ENCODE data around the gene FBXO11. TPM values are rescaled to one million over a fixed set of nuclear protein-coding genes. Genes with fewer than 3 reads are reported as not detected.

Gene FBXO11
- total and polyA plus RNA-seq, 2 of the 4 experiments (the other 2 are of a cell fraction): 27.1 to 29.6 TPM

GRCh38 chr2:47774567-47774966 is 131.7 kb downstream of the FBXO11 start:
- Histone ChIP-seq H2AK9ac (replicated peaks; ENCODE audit: low read depth, low read length, poor library complexity) (no peak overlapping the region), H3K4me3 (ENCODE audit: insufficient read depth, low read depth, low read length) (no peak overlapping the region), H4K20me1 (ENCODE audit: insufficient read depth, low read length) (no peaks in the 10 kb centered on the region), H4K8ac (ENCODE audit: low read depth in 2 of 2, low read length in 2 of 2) (no peak overlapping the region), H3K14ac (replicated peaks; ENCODE audit: low read depth, low read length) (no peak overlapping the region), H4K5ac (ENCODE audit: low read depth, low read length) (no peak overlapping the region), H3K79me1 (ENCODE audit: low read depth in 1 of 2, low read length in 2 of 2) (no peaks in the 10 kb centered on the region), H3K23ac (ENCODE audit: low read depth, low read length) (no peak overlapping the region), H3K27me3 (ENCODE audit: control insufficient read depth, insufficient read depth, low read length) (no peaks in the 10 kb centered on the region), H2BK5ac (ENCODE audit: low read depth, low read length, poor library complexity, severe bottlenecking) (no peak overlapping the region), H3K9ac (ENCODE audit: low read depth, low read length) (no peak overlapping the region), H2BK15ac (ENCODE audit: low read depth, low read length) (no peak overlapping the region), H3K56ac (ENCODE audit: extremely low read depth, insufficient read depth, low read length) (no peak overlapping the region), H3K27ac (ENCODE audit: insufficient read depth, low read length) (no peak overlapping the region), H3K9me1 (ENCODE audit: insufficient read depth, low read length) (no peaks in the 10 kb centered on the region), H3K9me3 (ENCODE audit: control insufficient read depth, insufficient read depth, low read length) (peaks cover 6% of the 10 kb centered on the region), H2AFZ (replicated peaks; ENCODE audit: low read length, poor library complexity) (no peak overlapping the region), H3K36me3 (ENCODE audit: control insufficient read depth, insufficient read depth, low read length) (no peaks in the 10 kb centered on the region), H3K4ac (ENCODE audit: low read depth, low read length) (no peak overlapping the region), H3K18ac (ENCODE audit: low read depth, low read length) (no peak overlapping the region), H3K4me2 (ENCODE audit: low read depth, low read length) (no peak overlapping the region), H3K4me1 (ENCODE audit: control insufficient read depth, insufficient read depth, low read length) (peaks cover 5% of the 10 kb centered on the region), H4K91ac (ENCODE audit: insufficient read depth, low read depth, low read length) (no peak overlapping the region), H2BK20ac (ENCODE audit: low read depth, low read length) (no peak overlapping the region), H2BK120ac (ENCODE audit: low read depth, low read length) (no peak overlapping the region), H2AK5ac (ENCODE audit: low read depth, low read length) (no peak overlapping the region)
- no peak for ATAC-seq (ENCODE audit: low read depth)
- no peak for DNase-seq
- CTCF ChIA-PET: no interaction called here
- POLR2A ChIA-PET (ENCODE audit: unreplicated experiment): no interaction called here
- in situ Hi-C loops (cut with MboI; ENCODE audit: low sequenced_read_pairs): no loop called here
- dilution Hi-C loops (cut with HindIII; ENCODE audit: low sequenced_read_pairs, unreplicated experiment): no loop called here
- no TSS peak for BruUV-seq (replicated peaks)
- TF ChIP-seq RAD21 (IDR thresholded peaks at IDR 0.05; ENCODE audit: low read length) (no peak), CEBPB (IDR thresholded peaks at IDR 0.05; ENCODE audit: low read depth, low read length) (no peak), MAFK (IDR thresholded peaks at IDR 0.05; ENCODE audit: low read depth, low read length) (no peak), MAZ (IDR thresholded peaks at IDR 0.05; ENCODE audit: borderline replicate concordance, low read depth, low read length) (no peak), POLR2A (IDR thresholded peaks at IDR 0.05; ENCODE audit: low read depth, low read length) (no peak), FOS (IDR thresholded peaks at IDR 0.05; ENCODE audit: low read depth, low read length) (no peak), CHD1 (IDR thresholded peaks at IDR 0.05; ENCODE audit: low read depth, low read length) (no peak), BHLHE40 (IDR thresholded peaks at IDR 0.05; ENCODE audit: low read depth, low read length) (no peak), SMC3 (IDR thresholded peaks at IDR 0.05; ENCODE audit: low read depth, low read length) (no peak), RFX5 (IDR thresholded peaks at IDR 0.05; ENCODE audit: low read depth, low read length) (no peak), USF2 (IDR thresholded peaks at IDR 0.05; ENCODE audit: low read depth, low read length) (no peak), RCOR1 (IDR thresholded peaks at IDR 0.05; ENCODE audit: insufficient replicate concordance, low read length) (no peak), CTCF (conservative IDR thresholded peaks at IDR 0.05; ENCODE audit: low read depth, low read length) (no peak)
- TF ChIP-seq, protein P1, sequence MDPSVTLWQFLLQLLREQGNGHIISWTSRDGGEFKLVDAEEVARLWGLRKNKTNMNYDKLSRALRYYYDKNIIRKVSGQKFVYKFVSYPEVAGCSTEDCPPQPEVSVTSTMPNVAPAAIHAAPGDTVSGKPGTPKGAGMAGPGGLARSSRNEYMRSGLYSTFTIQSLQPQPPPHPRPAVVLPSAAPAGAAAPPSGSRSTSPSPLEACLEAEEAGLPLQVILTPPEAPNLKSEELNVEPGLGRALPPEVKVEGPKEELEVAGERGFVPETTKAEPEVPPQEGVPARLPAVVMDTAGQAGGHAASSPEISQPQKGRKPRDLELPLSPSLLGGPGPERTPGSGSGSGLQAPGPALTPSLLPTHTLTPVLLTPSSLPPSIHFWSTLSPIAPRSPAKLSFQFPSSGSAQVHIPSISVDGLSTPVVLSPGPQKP (IDR thresholded peaks at IDR 0.05; ENCODE audit: borderline replicate concordance, low read depth, low read length): no peak
- intact Hi-C loops (cut with micrococcal nuclease): no loop called here
